K562 (cell line): Measurements from ENCODE around the gene LRP1B. TPM values are rescaled to one million over a fixed set of nuclear protein-coding genes. Genes with fewer than 3 reads are reported as not detected.

Experiments
- ATF6 ChIP-seq: sonication (generic); formaldehyde crosslinking; IDR thresholded peaks from 2 replicates; pipeline ENCODE4 v1.4.0; 2020; ENCODE audit warnings: mild to moderate bottlenecking, missing genetic modification reagents
- RFX5 ChIP-seq: IDR thresholded peaks from 2 replicates; pipeline ENCODE4 v1.6.1; 2011; ENCODE audit warnings: low read depth, mild to moderate bottlenecking, improper control_type of control experiment, low read length
- SP2 ChIP-seq: IDR thresholded peaks from 2 replicates; pipeline ENCODE4 v1.6.1; 2011; ENCODE audit warnings: mild to moderate bottlenecking, low read depth, low read length, moderate library complexity; ENCODE audit not compliant: poor library complexity, severe bottlenecking; ENCODE audit errors: extremely low read depth
- STAT6 ChIP-seq: sonication (generic); formaldehyde crosslinking; IDR thresholded peaks from 2 replicates; pipeline ENCODE4 v1.8.1; 2023; ENCODE audit warnings: mild to moderate bottlenecking, missing genetic modification reagents
- YY1 ChIP-seq, 3 experiments: IDR thresholded peaks; 2 replicates each; pipeline ENCODE4 v1.6.1; 2011; ENCODE audit warnings: low read length in 2 of 3, mild to moderate bottlenecking in 2 of 3, moderate library complexity in 2 of 3, borderline replicate concordance in 1 of 3, control low read depth in 1 of 3, low read depth in 1 of 3; ENCODE audit not compliant: insufficient read depth in 3 of 3, insufficient replicate concordance in 2 of 3, control insufficient read depth in 1 of 3, insufficient read length in 1 of 3; ENCODE audit errors: extremely low read depth in 1 of 3
- polyA plus RNA-seq, 8 experiments: library from polyadenylated mRNA; depleted of rRNA in 4 of 8; stranded (reverse) in 5 of 8; unstranded in 3 of 8; fragments of >200 nt; fragmentation: Nextera tagmentation in 2 of 8; fragmentation: Illumina TruSeq in 1 of 8; extraction: Ambion mirVana in 2 of 8; extraction: Trizol in 1 of 8; gene quantifications; 2 replicates each; pipeline versions ENCODE4 v1.2.1 to v1.2.3, GENCODE V29; 2011 to 2014; ENCODE audit warnings: inconsistent platforms in 1 of 8, missing spikeins in 1 of 8
- total RNA-seq, 7 experiments: library from RNA; depleted of rRNA in 6 of 7; stranded (reverse); fragments of >200 nt in 6 of 7; fragmentation: Illumina TruSeq in 2 of 7; extraction: Trizol in 2 of 7; gene quantifications; 2 replicates each; pipeline versions ENCODE4 v1.2.1 to v1.2.3, GENCODE V29; 2011 to 2021; ENCODE audit warnings: low replicate concordance in 1 of 7

Gene LRP1B
- total and polyA plus RNA-seq, 9 of the 15 experiments (the other 6 are each of a cell fraction or from before 2014, with no cell fraction given): not detected

GRCh38 chr2:140275427-140275826 is 1855.4 kb downstream of the LRP1B start (continued):
- TF ChIP-seq ATF6 (no peak), RFX5 (no peak), STAT6 (CRISPR knock-in tag) (no peak), YY1 (IDR thresholded peaks at IDR 0.05; ENCODE audit: borderline replicate concordance in 1 of 3, control insufficient read depth in 1 of 3, extremely low read depth in 1 of 3, insufficient read depth in 3 of 3, insufficient read length in 1 of 3, insufficient replicate concordance in 2 of 3, low read depth in 1 of 3, low read length in 2 of 3) (no peak), SP2 (no peak)
